Lung (tissue), 12 donors: ENCODE measurements around the gene CSMD2. TPM values are rescaled to one million over a fixed set of nuclear protein-coding genes. Genes with fewer than 3 reads are reported as not detected.

Source experiments
- ATAC-seq: fragments of 200-7000 bp; cut with Tn5 transposase; one replicate; pipeline ENCODE4 v1.9.1; 2020; ENCODE audit warnings: moderate number of reproducible peaks; ENCODE audit not compliant: insufficient read depth, low FRiP score
- DNase-seq, 3 donors: peaks; one replicate each; pipeline ENCODE4 v3.0.0-alpha.2; 2013 to 2017
- H3K27ac ChIP-seq, 2 donors: one replicate each; pipeline ENCODE4 v1.5.1; 2013; ENCODE audit warnings: mild to moderate bottlenecking in 2 of 2, moderate library complexity in 2 of 2, control low read depth in 1 of 2, inconsistent platforms in 1 of 2, low read depth in 1 of 2, low read length in 1 of 2
- H3K27me3 ChIP-seq, 3 donors: one replicate each; pipeline ENCODE4 v1.5.1; 2013; ENCODE audit warnings: low read length in 2 of 3; ENCODE audit not compliant: control insufficient read depth in 3 of 3, insufficient read depth in 3 of 3
- H3K36me3 ChIP-seq, 4 donors: one replicate each; pipeline ENCODE4 v1.5.1; 2013; ENCODE audit warnings: low read length in 4 of 4, mild to moderate bottlenecking in 1 of 4, moderate library complexity in 1 of 4; ENCODE audit not compliant: control insufficient read depth in 4 of 4, insufficient read depth in 4 of 4
- H3K4me1 ChIP-seq, 5 donors: one replicate each; pipeline ENCODE4 v1.5.1; 2013; ENCODE audit warnings: low read length in 5 of 5, mild to moderate bottlenecking in 2 of 5, moderate library complexity in 1 of 5; ENCODE audit not compliant: control insufficient read depth in 5 of 5, insufficient read depth in 5 of 5
- H3K4me3 ChIP-seq: one replicate; pipeline ENCODE4 v1.5.1; 2013; ENCODE audit warnings: mild to moderate bottlenecking, control low read depth, moderate library complexity
- H3K9ac ChIP-seq, 2 donors: one replicate each; pipeline ENCODE4 v1.5.1; 2013; ENCODE audit warnings: low read length in 2 of 2, control low read depth in 1 of 2; ENCODE audit not compliant: insufficient read depth in 1 of 2
- H3K9me3 ChIP-seq, 4 donors: one replicate each; pipeline ENCODE4 v1.5.1; 2013; ENCODE audit warnings: low read length in 3 of 4, mild to moderate bottlenecking in 1 of 4, moderate library complexity in 1 of 4; ENCODE audit not compliant: control insufficient read depth in 4 of 4, insufficient read depth in 3 of 4
- WGBS, 2 donors: extraction: QIAGEN DNeasy Blood & Tissue Kit; methylation state at CpG; one replicate each; pipeline ENCODE4 v1.1.7; 2013; 5-methylcytosine and 5-hydroxymethylcytosine counted together
- polyA plus RNA-seq, 2 donors: library from polyadenylated mRNA; stranded (reverse); fragments of 200-250 nt; gene quantifications; one replicate each; pipeline ENCODE4 v1.2.1, GENCODE V29; 2013
- total RNA-seq, 2 donors: library from RNA; depleted of rRNA in 1 of 2; stranded (reverse); fragments of >200 nt in 1 of 2; gene quantifications; one replicate each; pipeline ENCODE4 v1.2.1, GENCODE V29; 2014 to 2021
- TF ChIP-seq, protein P1 (sequence below): IDR thresholded peaks from 2 replicates; pipeline ENCODE4 v1.5.1; 2012; ENCODE audit warnings: mild to moderate bottlenecking; ENCODE audit errors: control extremely low read depth, extremely low read depth
- donor health status: control.
- donor health status: control.
- donor health status: Bipolar disorder and iron deficiency.
- donor health status: healthy.
- donor health status: DM: yes; HTN: yes; CAD: no.

The CSMD2 gene
- total and polyA plus RNA-seq, 4 donors: 0.11 to 1.2 (median 0.39) TPM

DNA sequence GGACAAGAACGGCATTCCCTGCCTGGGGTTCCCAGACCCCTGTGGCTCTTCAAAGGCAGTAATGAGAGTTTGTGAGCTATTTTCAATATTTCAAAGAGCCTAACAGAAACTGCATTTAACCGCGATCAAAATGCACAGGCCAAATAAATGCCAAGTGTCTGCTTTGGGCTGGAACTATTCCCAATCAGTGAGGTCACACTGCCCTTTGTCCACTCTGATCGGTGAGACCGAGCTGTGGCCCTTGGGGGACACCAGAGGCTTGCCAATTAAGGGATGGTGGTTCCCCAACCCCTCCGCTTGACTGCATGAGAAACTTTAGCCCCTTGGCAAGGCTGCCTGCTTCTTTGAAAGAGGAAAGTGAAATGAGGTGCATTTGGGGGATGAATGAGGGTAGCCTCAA lies 20.3 kb downstream of the CSMD2 start:
- ATAC-seq: no peak
- TF ChIP-seq, protein P1, sequence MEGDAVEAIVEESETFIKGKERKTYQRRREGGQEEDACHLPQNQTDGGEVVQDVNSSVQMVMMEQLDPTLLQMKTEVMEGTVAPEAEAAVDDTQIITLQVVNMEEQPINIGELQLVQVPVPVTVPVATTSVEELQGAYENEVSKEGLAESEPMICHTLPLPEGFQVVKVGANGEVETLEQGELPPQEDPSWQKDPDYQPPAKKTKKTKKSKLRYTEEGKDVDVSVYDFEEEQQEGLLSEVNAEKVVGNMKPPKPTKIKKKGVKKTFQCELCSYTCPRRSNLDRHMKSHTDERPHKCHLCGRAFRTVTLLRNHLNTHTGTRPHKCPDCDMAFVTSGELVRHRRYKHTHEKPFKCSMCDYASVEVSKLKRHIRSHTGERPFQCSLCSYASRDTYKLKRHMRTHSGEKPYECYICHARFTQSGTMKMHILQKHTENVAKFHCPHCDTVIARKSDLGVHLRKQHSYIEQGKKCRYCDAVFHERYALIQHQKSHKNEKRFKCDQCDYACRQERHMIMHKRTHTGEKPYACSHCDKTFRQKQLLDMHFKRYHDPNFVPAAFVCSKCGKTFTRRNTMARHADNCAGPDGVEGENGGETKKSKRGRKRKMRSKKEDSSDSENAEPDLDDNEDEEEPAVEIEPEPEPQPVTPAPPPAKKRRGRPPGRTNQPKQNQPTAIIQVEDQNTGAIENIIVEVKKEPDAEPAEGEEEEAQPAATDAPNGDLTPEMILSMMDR: no peak
- WGBS, 2 donors: 82 to 84% methylated on average over 6 of the region's 6 CpGs

DNA sequence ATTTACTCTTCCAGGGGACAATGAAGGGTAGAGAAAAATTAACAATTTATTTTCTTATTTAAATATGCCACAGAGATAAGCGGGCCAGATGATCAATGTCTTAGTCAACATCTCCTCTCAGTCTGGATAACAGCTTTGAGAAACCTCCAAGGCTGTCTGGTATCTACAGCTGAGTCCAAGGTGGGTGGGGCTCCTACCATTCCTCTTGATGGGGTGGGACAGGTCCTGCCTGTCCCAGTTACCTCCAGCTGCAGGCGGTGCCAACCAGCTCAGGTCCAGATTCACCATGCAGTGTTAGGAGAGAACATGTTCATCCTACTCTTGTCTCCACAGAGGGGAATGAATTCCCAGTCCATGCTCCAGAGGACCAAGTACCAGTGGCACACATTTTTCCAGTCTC lies 21.1 kb downstream of the CSMD2 start:
- Histone ChIP-seq H3K4me3 (no peak overlapping the region), H3K9ac (no peak overlapping the region), H3K27me3 (peaks cover 0 to 2% (median 0%) of the 10 kb centered on the region in 3 donors), H3K9me3 (peaks cover 0 to 4% (median 1%) of the 10 kb centered on the region in 4 donors), H3K4me1 (no peaks in the 10 kb centered on the region), H3K36me3 (no peaks in the 10 kb centered on the region), H3K27ac (no peak overlapping the region)
- TF ChIP-seq, protein P1: no peak
- DNase-seq (no peak), ATAC-seq (no peak)
- WGBS, 2 donors: 87 to 92% methylated on average over 2 of the region's 2 CpGs

More for the DNA sequence above, 20.3 kb downstream of the CSMD2 start:
- peaks cover 0 to 4% (median 1%) of the 10 kb centered on the region in 4 donors for H3K9me3 ChIP-seq
- H3K27ac ChIP-seq: no peak overlapping the region
- H3K4me3 ChIP-seq: no peak overlapping the region
- H3K9ac ChIP-seq: no peak overlapping the region
- H3K36me3 ChIP-seq: no peaks in the 10 kb centered on the region
- no peaks in the 10 kb centered on the region for H3K4me1 ChIP-seq
- H3K27me3 ChIP-seq: peaks cover 0 to 2% (median 0%) of the 10 kb centered on the region in 3 donors
- no peak for DNase-seq

DNA sequence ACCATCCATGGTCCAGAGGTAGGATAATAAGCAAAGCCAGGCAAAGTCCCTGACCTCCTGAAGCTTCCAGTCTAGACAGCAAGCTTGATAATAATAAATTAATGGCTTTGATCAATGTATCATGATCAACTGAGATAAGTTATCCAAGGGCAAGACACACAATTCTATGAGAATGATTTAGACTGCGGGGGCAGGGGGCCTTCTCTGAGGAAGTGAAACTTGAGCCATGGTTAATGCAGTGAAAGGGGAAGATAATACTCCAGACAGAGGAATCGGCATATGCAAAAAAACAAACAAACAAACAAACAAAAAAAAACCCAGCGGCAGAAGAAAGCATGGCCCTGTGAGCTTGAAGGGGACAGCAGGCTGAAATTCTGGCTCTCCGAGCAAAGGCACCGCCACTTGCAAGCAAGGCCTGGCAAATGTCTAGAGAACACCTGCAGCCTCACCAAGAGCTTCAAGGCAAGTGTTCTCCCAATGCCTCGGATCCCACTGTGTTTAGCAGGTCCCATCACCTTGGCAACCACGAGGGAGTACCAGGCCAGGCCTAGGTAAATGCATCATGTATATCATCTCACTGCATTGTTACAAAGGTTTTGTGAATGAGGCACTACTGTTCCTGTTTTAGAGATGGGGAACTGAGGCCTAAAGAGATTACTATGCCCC lies 24.9 kb downstream of the CSMD2 start:
- H3K36me3 ChIP-seq: no peaks in the 10 kb centered on the region
- no peak overlapping the region for H3K4me3 ChIP-seq
- H3K27ac ChIP-seq: no peak overlapping the region
- H3K4me1 ChIP-seq: no peaks in the 10 kb centered on the region
- H3K9ac ChIP-seq: no peak overlapping the region
- peaks cover 0 to 2% (median 0%) of the 10 kb centered on the region in 3 donors for H3K27me3 ChIP-seq
- DNase-seq: no peak
- no peak for ATAC-seq
- H3K9me3 ChIP-seq: peaks cover 0 to 2% (median under 1%) of the 10 kb centered on the region in 4 donors
- 52 to 55% methylated on average over 7 of the region's 7 CpGs for WGBS, 2 donors
- TF ChIP-seq, protein P1: no peak
